Measurements from ENCODE around the gene MYH10. TPM values are rescaled to one million over a fixed set of nuclear protein-coding genes. Genes with fewer than 3 reads are reported as not detected.
A peak's percentile ranks its signal among the peaks of the same experiment; 100 is the strongest.

MYH10 gene
- total RNA-seq, 1 donor from 2014 or later, result 429 TPM

DNA sequence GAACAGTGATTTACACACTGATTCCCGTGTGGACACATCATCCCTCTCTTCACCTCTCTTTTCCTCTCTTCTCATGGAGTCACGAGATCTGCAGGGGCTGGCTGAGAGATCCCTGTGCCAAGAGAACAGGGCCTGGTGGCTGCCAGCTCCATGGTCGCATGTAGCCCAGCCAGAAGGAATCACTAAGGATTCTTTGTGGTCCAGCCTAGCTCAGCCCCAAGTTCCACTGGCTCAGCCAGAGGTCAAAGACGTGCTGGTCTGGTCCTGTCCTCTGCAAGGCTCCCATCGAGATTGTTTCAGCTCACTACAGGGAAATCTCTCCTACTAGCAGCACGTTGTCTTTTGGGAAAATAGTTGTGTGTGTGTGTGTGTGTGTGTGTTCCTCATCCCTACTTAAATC is 128.4 kb downstream of the MYH10 start:
- peaks cover 65% of the 10 kb centered on the region for H3K36me3 Mint-ChIP-seq (ENCODE audit: low read depth, unreplicated experiment)
- peaks cover 6% of the 10 kb centered on the region for H3K27me3 Mint-ChIP-seq (ENCODE audit: unreplicated experiment)
- no peak for DNase-seq (ENCODE audit: low spot score)
- TF ChIP-seq, protein P1, sequence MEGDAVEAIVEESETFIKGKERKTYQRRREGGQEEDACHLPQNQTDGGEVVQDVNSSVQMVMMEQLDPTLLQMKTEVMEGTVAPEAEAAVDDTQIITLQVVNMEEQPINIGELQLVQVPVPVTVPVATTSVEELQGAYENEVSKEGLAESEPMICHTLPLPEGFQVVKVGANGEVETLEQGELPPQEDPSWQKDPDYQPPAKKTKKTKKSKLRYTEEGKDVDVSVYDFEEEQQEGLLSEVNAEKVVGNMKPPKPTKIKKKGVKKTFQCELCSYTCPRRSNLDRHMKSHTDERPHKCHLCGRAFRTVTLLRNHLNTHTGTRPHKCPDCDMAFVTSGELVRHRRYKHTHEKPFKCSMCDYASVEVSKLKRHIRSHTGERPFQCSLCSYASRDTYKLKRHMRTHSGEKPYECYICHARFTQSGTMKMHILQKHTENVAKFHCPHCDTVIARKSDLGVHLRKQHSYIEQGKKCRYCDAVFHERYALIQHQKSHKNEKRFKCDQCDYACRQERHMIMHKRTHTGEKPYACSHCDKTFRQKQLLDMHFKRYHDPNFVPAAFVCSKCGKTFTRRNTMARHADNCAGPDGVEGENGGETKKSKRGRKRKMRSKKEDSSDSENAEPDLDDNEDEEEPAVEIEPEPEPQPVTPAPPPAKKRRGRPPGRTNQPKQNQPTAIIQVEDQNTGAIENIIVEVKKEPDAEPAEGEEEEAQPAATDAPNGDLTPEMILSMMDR (IDR thresholded peaks at IDR 0.05; ENCODE audit: unreplicated experiment), result no peak
- H3K4me3 Mint-ChIP-seq (ENCODE audit: unreplicated experiment), result peak overlapping the region; percentile 66
- peak overlapping the region; percentile 62 for H3K27ac Mint-ChIP-seq (ENCODE audit: unreplicated experiment)
- peaks cover 6% of the 10 kb centered on the region for H3K4me1 Mint-ChIP-seq (ENCODE audit: unreplicated experiment)
- H3K9me3 Mint-ChIP-seq (ENCODE audit: unreplicated experiment), result no peaks in the 10 kb centered on the region

DNA sequence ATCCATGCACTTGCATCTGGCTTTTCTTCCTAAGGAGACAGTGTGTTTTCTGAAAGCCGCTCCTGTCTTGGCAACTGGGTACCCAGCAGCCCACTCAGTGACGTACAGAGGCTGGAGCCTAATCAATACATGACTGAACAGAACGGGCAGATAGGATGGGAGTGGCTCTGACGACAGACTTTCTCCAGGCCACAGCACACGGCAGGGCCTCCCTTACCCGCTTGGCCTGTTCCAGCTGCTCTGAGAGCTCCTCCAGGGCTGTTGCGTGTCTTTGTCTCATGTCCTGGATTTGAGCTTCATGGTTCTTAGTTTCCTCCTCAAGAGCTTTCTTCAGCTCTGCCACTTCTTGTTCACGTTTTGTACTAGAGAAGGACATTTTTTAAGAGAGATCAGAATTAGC is 129.9 kb downstream of the MYH10 start:
- TF ChIP-seq, protein P1 (IDR thresholded peaks at IDR 0.05; ENCODE audit: unreplicated experiment), result no peak
- Mint-ChIP-seq H3K27ac (ENCODE audit: unreplicated experiment) (peak overlapping the region; percentile 61), H3K27me3 (ENCODE audit: unreplicated experiment) (peaks cover 3% of the 10 kb centered on the region), H3K4me3 (ENCODE audit: unreplicated experiment) (no peak overlapping the region), H3K36me3 (ENCODE audit: low read depth, unreplicated experiment) (peaks cover 64% of the 10 kb centered on the region), H3K4me1 (ENCODE audit: unreplicated experiment) (peaks cover 6% of the 10 kb centered on the region), H3K9me3 (ENCODE audit: unreplicated experiment) (no peaks in the 10 kb centered on the region)
- DNase-seq (ENCODE audit: low spot score), result no peak

DNA sequence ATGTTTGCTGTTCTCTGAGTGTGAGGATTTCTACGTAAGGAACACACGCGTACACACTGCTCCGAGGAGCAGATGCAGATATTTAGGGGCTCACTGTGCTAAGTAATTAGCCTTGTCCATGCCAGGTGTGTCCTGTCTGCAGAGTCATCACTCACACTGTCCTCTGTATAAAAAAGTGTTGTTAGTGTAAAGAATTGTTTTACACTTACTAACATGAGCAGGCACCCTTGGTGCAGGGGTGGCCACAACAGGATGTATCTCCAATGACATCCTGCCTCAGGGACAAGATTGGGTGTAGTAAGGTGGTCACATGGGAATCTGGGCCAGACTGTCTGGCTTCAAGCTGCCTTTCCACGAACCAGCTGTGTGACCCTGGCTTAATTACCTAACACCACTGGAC is 130.9 kb downstream of the MYH10 start:
- no peak overlapping the region for H3K4me3 Mint-ChIP-seq (ENCODE audit: unreplicated experiment)
- peaks cover 62% of the 10 kb centered on the region for H3K36me3 Mint-ChIP-seq (ENCODE audit: low read depth, unreplicated experiment)
- H3K27me3 Mint-ChIP-seq (ENCODE audit: unreplicated experiment), result peaks cover 3% of the 10 kb centered on the region
- peaks cover 8% of the 10 kb centered on the region for H3K4me1 Mint-ChIP-seq (ENCODE audit: unreplicated experiment)
- TF ChIP-seq, protein P1 (IDR thresholded peaks at IDR 0.05; ENCODE audit: unreplicated experiment), result no peak
- DNase-seq (ENCODE audit: low spot score), result no peak
- no peaks in the 10 kb centered on the region for H3K9me3 Mint-ChIP-seq (ENCODE audit: unreplicated experiment)
- no peak overlapping the region for H3K27ac Mint-ChIP-seq (ENCODE audit: unreplicated experiment)

DNA sequence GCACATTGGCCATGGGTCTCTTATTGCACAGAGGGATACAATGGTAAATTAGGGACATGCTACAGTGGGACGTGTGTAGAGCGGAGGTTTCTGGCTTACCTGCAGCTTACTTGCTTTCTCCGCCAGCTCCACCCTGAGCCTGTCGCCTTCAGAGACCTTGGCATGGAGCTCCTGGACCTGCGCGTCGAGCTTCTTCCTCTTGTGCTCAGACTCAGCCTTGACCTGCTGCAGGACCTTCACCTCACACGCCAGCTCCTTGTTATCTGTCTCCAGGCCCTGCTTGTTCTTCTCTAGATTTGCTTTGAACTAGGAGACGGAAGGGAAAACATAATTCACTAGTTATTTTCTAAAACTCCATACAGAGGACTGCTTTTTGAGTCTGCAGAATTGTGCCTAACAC is 131.4 kb downstream of the MYH10 start:
- peaks cover 10% of the 10 kb centered on the region for H3K4me1 Mint-ChIP-seq (ENCODE audit: unreplicated experiment)
- no peak for DNase-seq (ENCODE audit: low spot score)
- H3K27me3 Mint-ChIP-seq (ENCODE audit: unreplicated experiment), result peaks cover 5% of the 10 kb centered on the region
- TF ChIP-seq, protein P1 (IDR thresholded peaks at IDR 0.05; ENCODE audit: unreplicated experiment), result no peak
- H3K27ac Mint-ChIP-seq (ENCODE audit: unreplicated experiment), result no peak overlapping the region
- H3K4me3 Mint-ChIP-seq (ENCODE audit: unreplicated experiment), result no peak overlapping the region
- peaks cover 60% of the 10 kb centered on the region for H3K36me3 Mint-ChIP-seq (ENCODE audit: low read depth, unreplicated experiment)
- no peaks in the 10 kb centered on the region for H3K9me3 Mint-ChIP-seq (ENCODE audit: unreplicated experiment)

DNA sequence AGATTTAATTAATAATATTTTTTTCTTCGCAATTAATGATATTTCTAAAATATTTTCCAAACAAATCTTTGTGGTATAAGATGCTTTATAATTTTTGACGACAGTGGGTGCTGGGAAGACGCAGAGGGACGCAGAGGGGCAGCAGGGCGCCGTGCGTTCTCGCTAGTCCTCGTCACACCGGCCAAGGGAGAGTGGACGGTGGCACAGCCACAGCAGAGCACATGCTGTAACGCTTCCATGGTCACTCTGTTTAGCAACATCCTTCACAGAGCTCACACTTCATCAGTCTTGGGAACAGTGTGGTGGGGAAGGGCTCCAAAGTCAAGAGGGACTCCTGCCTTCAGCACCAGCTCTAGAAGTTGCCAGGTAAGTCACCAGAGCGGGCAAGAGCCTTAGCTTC is 134.4 kb downstream of the MYH10 start:
- Mint-ChIP-seq H3K36me3 (ENCODE audit: low read depth, unreplicated experiment) (peaks cover 62% of the 10 kb centered on the region), H3K27ac (ENCODE audit: unreplicated experiment) (no peak overlapping the region)

More for the DNA sequence above, 134.4 kb downstream of the MYH10 start:
- Mint-ChIP-seq H3K9me3 (ENCODE audit: unreplicated experiment) (no peaks in the 10 kb centered on the region), H3K27me3 (ENCODE audit: unreplicated experiment) (peaks cover 1% of the 10 kb centered on the region), H3K4me3 (ENCODE audit: unreplicated experiment) (peak overlapping the region; percentile 47), H3K4me1 (ENCODE audit: unreplicated experiment) (peaks cover 6% of the 10 kb centered on the region)
- DNase-seq (ENCODE audit: low spot score), result no peak
- TF ChIP-seq, protein P1 (IDR thresholded peaks at IDR 0.05; ENCODE audit: unreplicated experiment), result no peak
